ENCODE measurements around the gene BICRAL.

GRCh38 chr6:42771741-42772100 is 10.1 kb upstream of the BICRAL start:
- no peak for TF ChIP-seq CTCF (IDR thresholded peaks at IDR 0.05 in 8 of 11, conservative IDR thresholded peaks at IDR 0.05 in 3 of 11)
- TF ChIP-seq POLR2AphosphoS5 (IDR thresholded peaks at IDR 0.05): no peak
- TF ChIP-seq POLR2A (IDR thresholded peaks at IDR 0.05): no peak

All from spleen (tissue), 7 donors.